ENCODE results near the gene KCNK18. TPM values are rescaled to one million over a fixed set of nuclear protein-coding genes. Genes with fewer than 3 reads are reported as not detected.

The KCNK18 gene
- total RNA-seq, 1 experiment from 2014 or later, result not detected

DNA sequence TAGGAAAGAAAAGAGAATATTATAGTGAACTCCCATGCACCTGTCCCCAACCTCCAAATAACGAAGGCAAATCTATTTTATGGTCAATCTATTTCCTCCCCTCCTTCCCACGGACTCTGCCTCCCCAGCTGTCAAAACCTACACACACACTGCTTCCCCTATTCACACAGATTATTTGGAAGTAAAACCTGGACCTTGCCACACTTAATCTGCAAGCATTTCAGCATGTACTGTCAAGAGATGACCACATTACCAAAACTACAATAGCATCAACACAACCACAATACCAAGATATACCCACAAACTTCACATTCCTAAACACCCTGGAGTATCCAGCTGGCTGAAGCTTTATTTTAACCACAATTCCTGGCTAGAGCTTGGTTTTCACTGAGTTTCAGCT lies 27.8 kb upstream of the KCNK18 start:
- Histone ChIP-seq H2BK120ac (ENCODE audit: low read depth, low read length, poor library complexity, severe bottlenecking) (no peak overlapping the region), H3K27ac (ENCODE audit: insufficient read length, low read depth, low read length) (no peak overlapping the region), H3K4me2 (ENCODE audit: insufficient read depth, insufficient read length, low read length) (no peak overlapping the region), H2BK20ac (ENCODE audit: low read depth, low read length, poor library complexity, severe bottlenecking) (no peak overlapping the region), H3K9me3 (ENCODE audit: control insufficient read depth, low read depth, low read length) (no peaks in the 10 kb centered on the region), H3T11ph (ENCODE audit: low read length) (no peak overlapping the region), H3K9ac (ENCODE audit: extremely low read depth, insufficient read length, low read length) (no peak overlapping the region), H3K14ac (ENCODE audit: insufficient read depth, low read length) (no peak overlapping the region), H3K18ac (ENCODE audit: insufficient read length, low read depth, low read length) (no peak overlapping the region), H3K27me3 (ENCODE audit: insufficient read depth, low read length) (peaks cover 82% of the 10 kb centered on the region), H3K4ac (ENCODE audit: low read depth, low read length) (no peak overlapping the region), H3K79me2 (ENCODE audit: insufficient read depth, low read length) (no peaks in the 10 kb centered on the region), H3K79me1 (ENCODE audit: insufficient read depth, low read depth, low read length, poor library complexity, severe bottlenecking) (no peaks in the 10 kb centered on the region), H3K56ac (ENCODE audit: insufficient read length, low read depth, low read length) (no peak overlapping the region), H2BK15ac (ENCODE audit: low read depth, low read length) (no peak overlapping the region), H2AFZ (ENCODE audit: low read length) (no peak overlapping the region), H2BK12ac (ENCODE audit: insufficient read length, low read depth, low read length) (no peak overlapping the region), H4K8ac (replicated peaks; ENCODE audit: insufficient read length, low read depth, low read length) (no peak overlapping the region), H4K91ac (ENCODE audit: insufficient read length, low read depth, low read length) (no peak overlapping the region), H3K4me1 (ENCODE audit: insufficient read depth, low read length) (no peaks in the 10 kb centered on the region), H2AK5ac (ENCODE audit: insufficient read length, low read length) (no peak overlapping the region), H4K20me1 (ENCODE audit: control insufficient read depth, insufficient read depth, insufficient read length) (no peaks in the 10 kb centered on the region), H2BK5ac (ENCODE audit: insufficient read length, low read length) (no peak overlapping the region), H3K23me2 (ENCODE audit: insufficient read length, low read depth, low read length, poor library complexity, severe bottlenecking) (peaks cover 13% of the 10 kb centered on the region), H3K23ac (ENCODE audit: insufficient read length, low read depth, low read length) (no peak overlapping the region), H4K5ac (ENCODE audit: insufficient read length, low read depth, low read length) (no peak overlapping the region)
- WGBS (ENCODE audit: extremely low coverage, insufficient read length, low lambda C conversion rate), result no CpG with 5 or more reads among the region's 2 CpGs
- no peak overlapping the region for H3K27ac Mint-ChIP-seq
- peaks cover 100% of the 10 kb centered on the region for H3K27me3 Mint-ChIP-seq (ENCODE audit: low read depth)
- no peaks in the 10 kb centered on the region; a peak in 1 of 5 replicates for H3K9me3 Mint-ChIP-seq
- no peaks in the 10 kb centered on the region; a peak in 1 of 7 replicates for H3K36me3 Mint-ChIP-seq (ENCODE audit: insufficient read depth in 1 of 3, low read depth in 3 of 3)
- peaks cover 14 to 39% of the 10 kb centered on the region in 2 experiments for H3K4me1 Mint-ChIP-seq
- TF ChIP-seq, protein P1, sequence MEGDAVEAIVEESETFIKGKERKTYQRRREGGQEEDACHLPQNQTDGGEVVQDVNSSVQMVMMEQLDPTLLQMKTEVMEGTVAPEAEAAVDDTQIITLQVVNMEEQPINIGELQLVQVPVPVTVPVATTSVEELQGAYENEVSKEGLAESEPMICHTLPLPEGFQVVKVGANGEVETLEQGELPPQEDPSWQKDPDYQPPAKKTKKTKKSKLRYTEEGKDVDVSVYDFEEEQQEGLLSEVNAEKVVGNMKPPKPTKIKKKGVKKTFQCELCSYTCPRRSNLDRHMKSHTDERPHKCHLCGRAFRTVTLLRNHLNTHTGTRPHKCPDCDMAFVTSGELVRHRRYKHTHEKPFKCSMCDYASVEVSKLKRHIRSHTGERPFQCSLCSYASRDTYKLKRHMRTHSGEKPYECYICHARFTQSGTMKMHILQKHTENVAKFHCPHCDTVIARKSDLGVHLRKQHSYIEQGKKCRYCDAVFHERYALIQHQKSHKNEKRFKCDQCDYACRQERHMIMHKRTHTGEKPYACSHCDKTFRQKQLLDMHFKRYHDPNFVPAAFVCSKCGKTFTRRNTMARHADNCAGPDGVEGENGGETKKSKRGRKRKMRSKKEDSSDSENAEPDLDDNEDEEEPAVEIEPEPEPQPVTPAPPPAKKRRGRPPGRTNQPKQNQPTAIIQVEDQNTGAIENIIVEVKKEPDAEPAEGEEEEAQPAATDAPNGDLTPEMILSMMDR (conservative IDR thresholded peaks at IDR 0.05), result no peak
- peak overlapping the region in 1 of 2 experiments; percentile 21; a peak in 2 of 5 replicates for H3K4me3 Mint-ChIP-seq
- no peak for DNase-seq

Measured in H9 (cell line).